ENCODE measurements around the gene RPL31. TPM values are rescaled to one million over a fixed set of nuclear protein-coding genes. Genes with fewer than 3 reads are reported as not detected.
A peak's percentile ranks its signal among the peaks of the same experiment; 100 is the strongest.

RPL31 gene
- polyA plus RNA-seq, 6 donors from 2014 or later: 4,155 to 6,073 (median 5,110) TPM

GRCh38 chr2:100978582-100979191 is 23.4 kb upstream of the RPL31 start:
- ATAC-seq (ENCODE audit: low read depth in 2 of 2): no peak
- Mint-ChIP-seq H3K27ac (peak overlapping the region in 1 of 6 donors; percentile 70), H3K36me3 (no peaks in the 10 kb centered on the region), H3K4me1 (peaks cover 13 to 23% (median 14%) of the 10 kb centered on the region in 3 donors), H3K9me3 (no peaks in the 10 kb centered on the region), H3K4me3 (no peak overlapping the region), H3K27me3 (peaks cover 10 to 29% (median 11%) of the 10 kb centered on the region in 3 donors)
- no peak for DNase-seq

DNA sequence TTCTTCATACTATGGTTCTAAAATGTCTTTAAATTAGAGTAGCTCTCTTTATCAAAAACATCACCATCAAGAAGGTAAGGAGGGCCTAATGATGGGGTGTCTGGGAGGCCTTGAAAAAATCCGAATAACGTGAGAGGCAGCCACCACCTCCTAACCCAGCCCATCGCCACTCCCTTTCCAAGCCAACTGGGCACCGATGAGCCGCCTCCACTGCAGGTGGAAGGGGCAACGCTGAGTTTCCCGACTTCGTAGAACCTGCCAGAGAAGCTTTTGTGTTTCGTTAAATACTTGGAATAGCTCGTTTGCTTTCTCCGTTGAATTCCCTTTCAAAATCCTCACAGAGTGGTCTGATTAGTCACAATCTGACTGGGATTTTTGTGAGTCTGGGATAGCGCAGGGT is 22.0 kb upstream of the RPL31 start:
- Mint-ChIP-seq H3K4me3 (no peak overlapping the region), H3K4me1 (peaks cover 16 to 23% (median 18%) of the 10 kb centered on the region in 3 donors), H3K9me3 (no peaks in the 10 kb centered on the region), H3K27ac (no peak overlapping the region), H3K36me3 (no peaks in the 10 kb centered on the region), H3K27me3 (peaks cover 12 to 29% (median 15%) of the 10 kb centered on the region in 3 donors)
- no peak for ATAC-seq (ENCODE audit: low read depth in 2 of 2)
- no peak for DNase-seq

DNA sequence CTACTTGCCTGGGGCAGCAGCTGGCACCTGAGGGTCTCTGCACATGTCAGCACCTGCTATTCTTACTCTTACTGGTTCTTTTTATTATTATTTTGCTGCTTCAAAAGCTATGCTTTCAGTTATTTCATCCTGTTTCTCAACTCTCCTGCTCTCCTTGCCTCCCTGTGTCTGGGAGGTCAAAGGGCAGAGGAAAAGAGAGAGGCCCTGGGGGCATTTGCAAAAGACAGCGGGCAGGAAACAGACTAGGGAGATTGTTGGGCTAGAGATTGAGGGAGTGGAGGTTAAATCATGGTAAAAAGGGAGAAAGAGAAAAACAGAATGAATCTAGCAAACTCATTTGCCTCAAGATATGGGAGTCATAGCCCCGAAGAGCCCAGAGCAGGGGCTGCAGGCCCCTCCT is 21.1 kb upstream of the RPL31 start:
- ATAC-seq (ENCODE audit: low read depth in 2 of 2): no peak
- H3K27ac Mint-ChIP-seq: no peak overlapping the region

GRCh38 chr2:100982431-100982861 is 19.6 kb upstream of the RPL31 start:
- peaks cover 8 to 9% (median 8%) of the 10 kb centered on the region in 3 donors for H3K4me1 Mint-ChIP-seq
- H3K36me3 Mint-ChIP-seq: no peaks in the 10 kb centered on the region
- no peak for ATAC-seq (ENCODE audit: low read depth in 2 of 2)
- no peak overlapping the region for H3K27ac Mint-ChIP-seq
- no peaks in the 10 kb centered on the region for H3K9me3 Mint-ChIP-seq
- H3K4me3 Mint-ChIP-seq: no peak overlapping the region
- no peak for DNase-seq
- H3K27me3 Mint-ChIP-seq: peaks cover 14 to 29% (median 16%) of the 10 kb centered on the region in 3 donors

More for the DNA sequence above, 21.1 kb upstream of the RPL31 start:
- peaks cover 17 to 23% (median 19%) of the 10 kb centered on the region in 3 donors for H3K4me1 Mint-ChIP-seq
- no peaks in the 10 kb centered on the region for H3K36me3 Mint-ChIP-seq
- no peak overlapping the region for H3K4me3 Mint-ChIP-seq
- DNase-seq: no peak
- H3K27me3 Mint-ChIP-seq: peaks cover 14 to 29% (median 16%) of the 10 kb centered on the region in 3 donors
- H3K9me3 Mint-ChIP-seq: no peaks in the 10 kb centered on the region

- H3K9me3 Mint-ChIP-seq: no peaks in the 10 kb centered on the region
- ATAC-seq (ENCODE audit: low read depth in 2 of 2) (no peak), DNase-seq (no peak)
- no peaks in the 10 kb centered on the region for H3K36me3 Mint-ChIP-seq
- H3K27me3 Mint-ChIP-seq: peaks cover 12 to 29% (median 14%) of the 10 kb centered on the region in 3 donors
- H3K27ac Mint-ChIP-seq: no peak overlapping the region
- H3K4me1 Mint-ChIP-seq: peaks cover 4 to 8% (median 6%) of the 10 kb centered on the region in 3 donors
- H3K4me3 Mint-ChIP-seq: no peak overlapping the region
Observed at GRCh38 chr2:100983201-100983600, 18.9 kb upstream of the RPL31 start.

DNA sequence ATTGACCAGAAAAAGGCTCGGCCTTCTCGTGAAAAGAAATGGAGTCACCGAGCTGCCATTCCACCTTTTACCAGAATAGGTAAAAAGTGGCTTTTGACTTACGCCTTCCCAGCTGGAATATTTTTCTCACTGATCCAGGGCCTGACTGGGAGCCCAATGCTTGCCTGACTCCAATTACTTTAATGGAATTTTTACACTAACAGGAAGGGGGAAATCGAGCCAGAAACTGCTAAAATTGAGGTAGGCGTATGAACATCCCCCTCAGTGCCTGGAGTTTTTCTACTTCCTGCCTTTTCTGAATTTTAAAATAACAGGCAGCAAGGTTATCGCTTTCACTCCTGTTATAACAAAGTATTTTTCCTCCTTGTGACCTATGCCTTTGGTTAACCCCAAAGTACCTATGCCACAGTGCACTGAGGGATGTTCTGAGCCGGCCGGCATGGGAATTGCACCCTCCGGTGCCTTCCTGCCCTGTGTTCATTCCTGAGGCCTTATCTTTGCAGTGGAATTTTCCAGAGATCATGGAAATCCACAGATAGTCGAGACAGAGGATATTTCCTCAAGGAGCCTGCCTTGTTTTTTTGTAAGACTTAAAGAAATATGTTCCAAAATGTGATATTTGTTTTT is 18.3 kb upstream of the RPL31 start:
- no peaks in the 10 kb centered on the region for H3K9me3 Mint-ChIP-seq
- H3K36me3 Mint-ChIP-seq: no peaks in the 10 kb centered on the region
- H3K4me1 Mint-ChIP-seq: peaks cover 0 to 6% (median 4%) of the 10 kb centered on the region in 3 donors
- no peak for ATAC-seq (ENCODE audit: low read depth in 2 of 2)
- DNase-seq: no peak
- no peak overlapping the region for H3K27ac Mint-ChIP-seq
- peaks cover 6 to 29% (median 14%) of the 10 kb centered on the region in 3 donors for H3K27me3 Mint-ChIP-seq
- no peak overlapping the region for H3K4me3 Mint-ChIP-seq

DNA sequence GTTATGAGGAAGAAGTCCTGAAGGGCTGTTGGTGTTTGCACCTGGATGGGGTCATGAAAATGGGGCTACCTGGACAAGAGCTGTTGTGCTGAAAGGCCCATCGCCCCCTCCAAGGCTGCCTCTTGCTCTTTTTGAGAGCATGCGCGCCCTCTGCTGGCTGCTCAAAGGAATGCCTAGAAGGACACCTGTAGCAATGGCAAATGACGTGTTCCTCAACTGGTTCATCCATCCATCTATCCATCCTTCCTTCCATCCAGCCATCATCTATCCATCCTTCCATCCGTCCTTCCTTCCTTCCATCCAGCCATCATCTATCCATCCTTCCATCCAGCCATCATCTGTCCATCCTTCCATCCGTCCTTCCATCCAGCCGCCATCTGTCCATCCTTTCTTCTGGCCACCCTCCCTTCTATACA is 17.2 kb upstream of the RPL31 start:
- Mint-ChIP-seq H3K9me3 (no peaks in the 10 kb centered on the region), H3K27ac (peak overlapping the region in 3 of 6 donors; percentile 16 to 57 (median 39)), H3K4me3 (no peak overlapping the region), H3K27me3 (peaks cover 8 to 29% (median 14%) of the 10 kb centered on the region in 3 donors), H3K4me1 (peaks cover 0 to 6% (median 4%) of the 10 kb centered on the region in 3 donors), H3K36me3 (no peaks in the 10 kb centered on the region)
- DNase-seq (peak; percentile 61), ATAC-seq (ENCODE audit: low read depth in 2 of 2) (peak; percentile 76 to 82)

- Mint-ChIP-seq H3K27ac (no peak overlapping the region), H3K4me1 (peaks cover 0 to 6% (median 4%) of the 10 kb centered on the region in 3 donors), H3K9me3 (no peaks in the 10 kb centered on the region), H3K4me3 (no peak overlapping the region), H3K36me3 (no peaks in the 10 kb centered on the region), H3K27me3 (peaks cover 8 to 24% (median 16%) of the 10 kb centered on the region in 3 donors)
- no peak for ATAC-seq (ENCODE audit: low read depth in 2 of 2)
- DNase-seq: no peak
Observed at GRCh38 chr2:100986157-100986556, 15.9 kb upstream of the RPL31 start.

GRCh38 chr2:100987536-100987935 is 14.6 kb upstream of the RPL31 start:
- peaks cover 0 to 2% (median 0%) of the 10 kb centered on the region in 7 donors for H3K9me3 Mint-ChIP-seq
- H3K27ac Mint-ChIP-seq: no peak overlapping the region
- H3K4me1 Mint-ChIP-seq: peaks cover 8 to 13% (median 13%) of the 10 kb centered on the region in 3 donors
- no peak for ATAC-seq (ENCODE audit: low read depth in 2 of 2)
- peaks cover 8 to 12% (median 12%) of the 10 kb centered on the region in 3 donors for H3K27me3 Mint-ChIP-seq
- H3K4me3 Mint-ChIP-seq: no peak overlapping the region
- DNase-seq: no peak
- no peaks in the 10 kb centered on the region for H3K36me3 Mint-ChIP-seq

DNA sequence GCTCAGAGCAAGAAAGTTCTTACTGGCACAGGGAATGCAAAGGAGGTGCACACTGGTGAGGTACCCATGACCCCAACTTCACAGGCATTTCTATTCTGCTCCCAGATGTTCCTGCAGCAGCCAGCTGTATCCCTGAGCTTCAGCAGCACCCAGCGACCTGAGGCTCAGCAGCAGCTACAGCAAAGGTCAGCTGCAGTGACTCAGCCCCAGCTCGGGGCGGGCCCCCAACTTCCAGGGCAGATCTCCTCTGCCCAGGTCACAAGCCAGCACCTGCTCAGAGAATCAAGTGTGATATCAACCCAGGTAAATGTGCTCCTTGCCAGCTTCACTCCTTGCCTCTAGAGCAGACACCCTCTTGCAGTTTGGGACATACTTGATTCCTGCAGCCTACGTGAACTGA is 14.1 kb upstream of the RPL31 start:
- no peak for ATAC-seq (ENCODE audit: low read depth in 2 of 2)
- no peak for DNase-seq
- Mint-ChIP-seq H3K36me3 (no peaks in the 10 kb centered on the region), H3K4me3 (no peak overlapping the region), H3K27me3 (peaks cover 8 to 10% (median 8%) of the 10 kb centered on the region in 3 donors), H3K9me3 (peaks cover 0 to 2% (median 0%) of the 10 kb centered on the region in 7 donors), H3K27ac (no peak overlapping the region), H3K4me1 (peaks cover 10 to 17% (median 14%) of the 10 kb centered on the region in 3 donors)

DNA sequence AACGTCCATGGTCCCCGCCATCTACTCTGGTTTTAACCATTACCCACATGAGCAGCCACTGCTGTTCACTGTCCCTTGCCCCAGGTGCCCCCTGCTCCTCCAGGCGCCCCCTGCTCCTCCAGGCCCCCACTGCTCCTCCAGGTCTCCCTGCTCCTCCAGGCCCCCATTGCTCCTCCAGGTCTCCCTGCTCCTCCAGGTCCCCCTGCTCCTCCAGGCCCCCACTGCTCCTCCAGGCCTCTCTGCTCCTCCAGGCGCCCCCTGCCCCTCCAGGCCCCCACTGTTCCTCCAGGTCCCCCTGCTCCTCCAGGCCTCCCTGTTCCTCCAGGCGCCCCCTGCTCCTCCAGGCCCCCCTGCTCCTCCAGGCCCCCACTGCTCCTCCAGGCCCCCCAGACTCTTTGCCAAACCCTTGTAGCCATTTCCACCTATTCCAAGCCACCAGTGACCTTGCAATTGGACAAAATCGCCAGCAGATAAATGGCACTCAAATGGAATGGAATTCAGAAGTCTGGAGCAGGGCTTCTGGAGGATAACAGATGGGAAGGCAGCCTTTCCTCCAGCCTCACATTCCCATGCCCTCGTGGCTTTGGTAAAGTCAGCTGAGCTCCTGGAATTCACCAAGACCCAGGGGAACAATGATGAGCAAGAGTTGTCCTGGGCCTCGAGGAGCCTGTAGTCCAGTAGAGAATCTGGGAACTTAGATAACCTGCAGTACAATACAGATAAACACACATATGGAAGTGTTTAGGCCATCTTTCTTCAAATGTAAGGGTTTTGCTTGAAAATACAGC is 13.3 kb upstream of the RPL31 start:
- Mint-ChIP-seq H3K27me3 (peaks cover 8 to 10% (median 8%) of the 10 kb centered on the region in 3 donors), H3K36me3 (no peaks in the 10 kb centered on the region), H3K4me1 (peaks cover 10 to 18% (median 14%) of the 10 kb centered on the region in 3 donors), H3K4me3 (no peak overlapping the region), H3K9me3 (peaks cover 0 to 2% (median 0%) of the 10 kb centered on the region in 7 donors), H3K27ac (peak overlapping the region in 2 of 6 donors; percentile 14 to 53)
- ATAC-seq (ENCODE audit: low read depth in 2 of 2) (no peak), DNase-seq (no peak)

DNA sequence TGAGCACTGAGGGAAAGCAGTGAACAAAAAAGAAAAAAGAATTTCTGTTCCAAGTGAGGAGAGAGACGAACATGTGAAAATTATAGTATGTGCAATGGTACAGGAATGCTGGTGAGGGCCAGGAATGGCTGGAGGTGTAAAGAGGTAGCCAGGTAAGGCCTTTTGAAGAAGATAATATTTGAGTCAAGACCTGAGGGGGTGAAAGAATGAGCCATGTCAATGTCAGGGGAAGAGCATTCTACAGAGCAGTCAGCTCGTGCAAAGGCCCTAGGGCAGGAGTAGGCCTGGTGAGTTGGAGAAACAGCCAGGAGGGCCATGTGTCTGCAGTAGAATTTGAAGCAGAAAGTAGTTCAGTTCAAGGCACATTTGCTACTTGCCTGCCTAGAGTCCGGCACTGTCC is 12.4 kb upstream of the RPL31 start:
- H3K36me3 Mint-ChIP-seq: no peaks in the 10 kb centered on the region
- ATAC-seq (ENCODE audit: low read depth in 2 of 2): no peak
- peaks cover 10 to 18% (median 14%) of the 10 kb centered on the region in 3 donors for H3K4me1 Mint-ChIP-seq
- peaks cover 7 to 10% (median 8%) of the 10 kb centered on the region in 3 donors for H3K27me3 Mint-ChIP-seq
- H3K4me3 Mint-ChIP-seq: peak overlapping the region in 1 of 8 donors; percentile 10
- peaks cover 0 to 2% (median 0%) of the 10 kb centered on the region in 7 donors for H3K9me3 Mint-ChIP-seq
- H3K27ac Mint-ChIP-seq: peak overlapping the region in 2 of 6 donors; percentile 12 to 53
- no peak for DNase-seq

DNA sequence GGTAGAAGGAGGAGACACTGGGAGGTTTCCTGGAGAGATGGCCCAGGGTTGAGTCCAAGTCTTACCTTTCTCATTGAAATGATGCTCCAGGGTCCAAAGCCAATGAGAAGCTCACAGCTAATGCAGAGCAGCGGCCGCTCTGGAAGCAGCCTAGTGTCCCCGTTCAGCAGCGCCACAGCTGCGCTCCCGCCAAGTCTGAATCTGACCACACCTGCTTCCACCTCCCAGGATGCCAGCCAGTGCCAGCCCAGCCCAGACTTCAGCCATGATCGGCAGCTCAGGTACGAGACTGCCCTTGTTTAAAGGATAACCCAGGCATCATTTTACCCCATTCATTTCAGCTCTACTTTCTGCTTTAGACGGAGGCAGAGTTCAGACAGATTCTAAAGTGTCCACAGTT is 11.9 kb upstream of the RPL31 start:
- Mint-ChIP-seq H3K4me3 (no peak overlapping the region), H3K9me3 (peaks cover 0 to 2% (median 0%) of the 10 kb centered on the region in 7 donors), H3K4me1 (peaks cover 6 to 18% (median 9%) of the 10 kb centered on the region in 3 donors), H3K36me3 (no peaks in the 10 kb centered on the region), H3K27me3 (peaks cover 2 to 5% (median 4%) of the 10 kb centered on the region in 3 donors), H3K27ac (peak overlapping the region in 1 of 6 donors; percentile 53)
- no peak for ATAC-seq (ENCODE audit: low read depth in 2 of 2)
- DNase-seq: no peak

Data from naive B cell (primary cell).